GM21390 (cell line): ENCODE measurements around the gene KCTD11.
A peak's percentile ranks its signal among the peaks of the same experiment; 100 is the strongest.

Experiments used
- ATAC-seq: cut with Tn5 transposase; IDR thresholded peaks from one replicate; pipeline ENCODE4 v1.9.1; 2021; ENCODE audit not compliant: unreplicated experiment

Gene KCTD11

GRCh38 chr17:7403043-7403726 is 51.2 kb downstream of the KCTD11 start:
- ATAC-seq: no peak

DNA sequence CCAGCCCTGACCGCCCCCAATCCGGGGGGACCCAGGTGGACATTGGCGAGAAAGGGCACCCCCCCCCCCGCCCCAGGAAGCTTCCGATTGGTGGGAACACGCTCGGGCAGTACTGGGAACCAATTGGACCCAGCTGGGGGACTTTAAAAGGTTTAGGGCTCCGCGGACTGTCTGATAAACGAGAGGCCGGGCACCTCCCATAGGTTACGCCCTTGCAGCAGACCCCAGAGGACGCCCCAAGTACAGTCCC is 51.7 kb downstream of the KCTD11 start:
- no peak for ATAC-seq

DNA sequence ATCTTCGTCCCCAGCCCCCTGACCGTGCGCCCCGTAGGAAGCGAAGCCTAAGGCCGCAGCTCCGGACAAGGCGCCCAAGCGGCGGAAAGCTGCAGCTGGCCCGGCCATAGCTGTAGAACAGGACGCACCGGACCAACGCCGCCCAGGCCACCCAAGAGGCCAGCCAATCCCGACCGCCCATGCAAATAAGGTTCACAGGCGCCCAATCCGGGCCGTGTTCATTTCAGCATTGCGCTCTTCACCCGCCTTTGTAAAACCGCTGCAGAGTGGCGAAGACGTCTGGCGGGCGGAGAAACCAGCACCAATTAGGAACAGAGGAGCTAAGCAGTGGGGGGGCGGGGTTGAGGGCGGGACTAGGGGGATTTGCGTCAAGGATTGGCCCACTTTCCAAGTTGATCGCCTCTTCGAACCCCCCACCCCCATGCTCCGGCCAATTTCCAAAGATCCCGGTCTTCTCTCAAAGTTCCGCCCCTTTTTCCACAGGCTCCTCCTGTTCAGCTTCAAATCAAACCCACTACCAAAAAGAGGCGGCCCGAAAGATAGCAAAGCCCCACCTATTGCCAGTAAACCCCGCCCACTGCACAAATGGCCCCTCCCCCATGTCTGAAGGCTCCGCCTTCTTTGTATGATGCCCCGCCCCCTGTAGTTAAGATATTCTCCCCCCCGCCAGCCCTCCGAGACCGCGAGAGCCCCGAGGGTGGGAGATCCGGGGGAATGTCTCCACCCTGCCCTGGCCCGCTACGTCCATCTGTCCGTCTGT is 52.2 kb downstream of the KCTD11 start, which contains the start of gene TMEM256:
TSS of gene TMEM256 (minus strand) at position 121 of the 760 bp plus-strand sequence. CDS start at position 108, 13 bp downstream.
- peak; percentile 92 for ATAC-seq
